WTC11 (cell line): ENCODE results near the gene S100PBP. TPM values are rescaled to one million over a fixed set of nuclear protein-coding genes. Genes with fewer than 3 reads are reported as not detected.

ENCODE experiments used
- ATF1 ChIP-seq: sonication (generic); formaldehyde crosslinking; IDR thresholded peaks from 2 replicates; pipeline ENCODE4 v1.8.1; 2023; ENCODE audit warnings: mild to moderate bottlenecking, moderate library complexity, missing genetic modification reagents
- ATF2 ChIP-seq: sonication (generic); formaldehyde crosslinking; IDR thresholded peaks from 2 replicates; pipeline ENCODE4 v1.8.1; 2022; ENCODE audit warnings: low read depth, missing genetic modification reagents, borderline replicate concordance
- ATF6 ChIP-seq: sonication (generic); formaldehyde crosslinking; IDR thresholded peaks from 2 replicates; pipeline ENCODE4 v1.8.1; 2023; ENCODE audit warnings: mild to moderate bottlenecking, missing genetic modification reagents
- CTCF ChIP-seq: fragments of 200-600 bp; IDR thresholded peaks from 2 replicates; pipeline ENCODE4 v1.8.0; 2022; ENCODE audit warnings: antibody characterized with exemption
- E2F5 ChIP-seq: sonication (generic); formaldehyde crosslinking; IDR thresholded peaks from 2 replicates; pipeline ENCODE4 v1.8.1; 2022; ENCODE audit warnings: mild to moderate bottlenecking, moderate library complexity, missing genetic modification reagents
- ELF4 ChIP-seq: sonication (generic); formaldehyde crosslinking; IDR thresholded peaks from 2 replicates; pipeline ENCODE4 v1.8.1; 2022; ENCODE audit warnings: low read depth, mild to moderate bottlenecking, moderate library complexity, missing genetic modification reagents
- ESRRA ChIP-seq: sonication (generic); formaldehyde crosslinking; IDR thresholded peaks from 2 replicates; pipeline ENCODE4 v1.8.1; 2022; ENCODE audit warnings: mild to moderate bottlenecking, missing genetic modification reagents, borderline replicate concordance
- FOXK1 ChIP-seq: sonication (generic); formaldehyde crosslinking; IDR thresholded peaks from 2 replicates; pipeline ENCODE4 v1.8.0; 2022; ENCODE audit warnings: mild to moderate bottlenecking, moderate library complexity, missing genetic modification reagents
- FOXP4 ChIP-seq: sonication (generic); formaldehyde crosslinking; IDR thresholded peaks from 2 replicates; pipeline ENCODE4 v1.8.0; 2022; ENCODE audit warnings: mild to moderate bottlenecking, missing genetic modification reagents
- GRHL2 ChIP-seq: fragments of 250-450 bp; sonication (Bioruptor Pico); IDR thresholded peaks from 2 replicates; pipeline ENCODE4 v1.8.0; 2022; ENCODE audit warnings: mild to moderate bottlenecking, moderate library complexity; ENCODE audit not compliant: insufficient replicate concordance, severe bottlenecking
- HMGXB4 ChIP-seq: sonication (generic); formaldehyde crosslinking; IDR thresholded peaks from 2 replicates; pipeline ENCODE4 v1.8.1; 2023; ENCODE audit warnings: mild to moderate bottlenecking, moderate library complexity, missing genetic modification reagents
- IRF1 ChIP-seq: sonication (generic); formaldehyde crosslinking; IDR thresholded peaks from 2 replicates; pipeline ENCODE4 v1.8.0; 2023; ENCODE audit warnings: missing genetic modification reagents
- JUN ChIP-seq: sonication (generic); formaldehyde crosslinking; IDR thresholded peaks from 2 replicates; pipeline ENCODE4 v1.8.0; 2023; ENCODE audit warnings: mild to moderate bottlenecking, missing genetic modification reagents
- MAX ChIP-seq: sonication (generic); formaldehyde crosslinking; IDR thresholded peaks from 2 replicates; pipeline ENCODE4 v1.8.0; 2022; ENCODE audit warnings: mild to moderate bottlenecking, missing genetic modification reagents
- MLX ChIP-seq: sonication (generic); formaldehyde crosslinking; IDR thresholded peaks from 2 replicates; pipeline ENCODE4 v1.8.1; 2023; ENCODE audit warnings: mild to moderate bottlenecking, missing genetic modification reagents, moderate library complexity
- MYBL2 ChIP-seq: sonication (generic); formaldehyde crosslinking; IDR thresholded peaks from 2 replicates; pipeline ENCODE4 v1.8.1; 2023; ENCODE audit warnings: mild to moderate bottlenecking, moderate library complexity, missing genetic modification reagents
- PREB ChIP-seq: sonication (generic); formaldehyde crosslinking; IDR thresholded peaks from 2 replicates; pipeline ENCODE4 v1.8.1; 2022; ENCODE audit warnings: mild to moderate bottlenecking, missing genetic modification reagents, moderate library complexity, borderline replicate concordance
- RELA ChIP-seq: sonication (generic); formaldehyde crosslinking; IDR thresholded peaks from 2 replicates; pipeline ENCODE4 v1.8.1; 2022; ENCODE audit warnings: missing genetic modification reagents, mild to moderate bottlenecking, borderline replicate concordance
- TCF7 ChIP-seq: sonication (generic); formaldehyde crosslinking; IDR thresholded peaks from 2 replicates; pipeline ENCODE4 v1.8.0; 2022; ENCODE audit warnings: mild to moderate bottlenecking, low read depth, missing genetic modification reagents, moderate library complexity
- TEAD1 ChIP-seq: sonication (generic); formaldehyde crosslinking; IDR thresholded peaks from 2 replicates; pipeline ENCODE4 v1.8.0; 2022; ENCODE audit warnings: mild to moderate bottlenecking, missing genetic modification reagents
- TP53 ChIP-seq: sonication (generic); formaldehyde crosslinking; IDR thresholded peaks from 2 replicates; pipeline ENCODE4 v1.8.1; 2023; ENCODE audit warnings: mild to moderate bottlenecking, missing genetic modification reagents
- ZBTB21 ChIP-seq: sonication (generic); formaldehyde crosslinking; IDR thresholded peaks from 2 replicates; pipeline ENCODE4 v1.8.1; 2023; ENCODE audit warnings: mild to moderate bottlenecking, missing genetic modification reagents, borderline replicate concordance
- ZNF121 ChIP-seq: sonication (generic); formaldehyde crosslinking; IDR thresholded peaks from 2 replicates; pipeline ENCODE4 v1.8.0; 2023; ENCODE audit warnings: missing genetic modification reagents
- ZNF232 ChIP-seq: sonication (generic); formaldehyde crosslinking; IDR thresholded peaks from 2 replicates; pipeline ENCODE4 v1.8.0; 2022; ENCODE audit warnings: mild to moderate bottlenecking, missing genetic modification reagents
- ZNF317 ChIP-seq: sonication (generic); formaldehyde crosslinking; IDR thresholded peaks from 2 replicates; pipeline ENCODE4 v1.8.1; 2023; ENCODE audit warnings: low read depth, mild to moderate bottlenecking, moderate library complexity, missing genetic modification reagents, borderline replicate concordance
- total RNA-seq: library from RNA; stranded (reverse); gene quantifications from 3 replicates; pipeline ENCODE4 v1.2.3, GENCODE V29; 2021

S100PBP gene
- total RNA-seq, 1 experiment from 2014 or later = 62.9 TPM

GRCh38 chr1:32892368-32893197 is 75.1 kb downstream of the S100PBP start (continued):
- no peak for TF ChIP-seq IRF1 (CRISPR knock-in tag)
- TF ChIP-seq ATF6 (CRISPR knock-in tag) = no peak
- TF ChIP-seq ZBTB21 (CRISPR knock-in tag) = no peak
- TF ChIP-seq ATF2 (CRISPR knock-in tag) = no peak
- TF ChIP-seq ELF4 (CRISPR knock-in tag) = no peak
- peak; percentile 86; the same call in 1 of the 2 replicates for TF ChIP-seq TEAD1 (CRISPR knock-in tag)
- no peak for TF ChIP-seq MLX (CRISPR knock-in tag)
- TF ChIP-seq MYBL2 (CRISPR knock-in tag) = no peak
- no peak for TF ChIP-seq ZNF121 (CRISPR knock-in tag)
- no peak for TF ChIP-seq GRHL2 (CRISPR knock-in tag)
- TF ChIP-seq RELA = no peak
- 0 out of 2 replicates have a peak, but pooled peaks have one; percentile 65 for TF ChIP-seq TP53 (CRISPR knock-in tag)
- no peak for TF ChIP-seq TCF7 (CRISPR knock-in tag)
- TF ChIP-seq HMGXB4 (CRISPR knock-in tag) = peak; percentile 90
- TF ChIP-seq FOXP4 = peak; percentile 73
- no peak for TF ChIP-seq PREB (CRISPR knock-in tag)
- peak; percentile 84 for TF ChIP-seq ZNF232 (CRISPR knock-in tag)
- no peak; the same call in 1 of the 2 replicates for TF ChIP-seq ESRRA
- TF ChIP-seq MAX (CRISPR knock-in tag) = peak; percentile 98
- peak; percentile 97 for TF ChIP-seq CTCF
- no peak for TF ChIP-seq JUN (CRISPR knock-in tag)
- peak; percentile 36; the same call in 1 of the 2 replicates for TF ChIP-seq E2F5 (CRISPR knock-in tag)
- TF ChIP-seq FOXK1 (CRISPR knock-in tag) = peak; percentile 53; the same call in 1 of the 2 replicates
- TF ChIP-seq ATF1 (CRISPR knock-in tag) = no peak
- no peak for TF ChIP-seq ZNF317 (CRISPR knock-in tag)
